OCI-LY1 (cell line): Measurements from ENCODE around the gene STX17.

ENCODE experiments used
- EZH2 ChIP-seq: fragments of 200-600 bp; sonication (generic), shearing (Covaris generic); IDR thresholded peaks from 2 replicates; pipeline ENCODE4 v1.8.0; 2017; ENCODE audit warnings: borderline replicate concordance, mixed run types, mild to moderate bottlenecking, antibody characterized with exemption, low read length, moderate library complexity, mixed read lengths
- TF ChIP-seq, protein P1 (sequence below): fragments of 200-600 bp; sonication (generic), shearing (Covaris generic); IDR thresholded peaks from 2 replicates; pipeline ENCODE4 v1.5.1; 2017; ENCODE audit warnings: mild to moderate bottlenecking, antibody characterized with exemption, low read length, moderate library complexity, mixed read lengths

DNA sequence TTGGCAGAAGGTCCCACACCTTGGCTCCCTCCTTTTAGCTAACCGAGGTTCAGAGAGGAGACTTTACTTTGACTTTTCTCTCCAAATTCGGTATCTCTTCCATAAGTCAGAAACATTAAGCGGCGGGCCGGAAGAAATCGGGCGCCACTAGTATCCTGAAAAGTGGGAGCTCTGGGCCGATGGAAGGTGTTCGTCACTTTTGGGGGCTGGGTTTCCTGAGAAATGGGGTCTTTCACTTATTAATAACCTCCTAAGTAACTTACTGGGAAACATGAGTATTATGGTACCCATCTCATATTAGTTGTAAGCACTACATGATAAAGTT is 716 bp downstream of the STX17 start:
- TF ChIP-seq, protein P1, sequence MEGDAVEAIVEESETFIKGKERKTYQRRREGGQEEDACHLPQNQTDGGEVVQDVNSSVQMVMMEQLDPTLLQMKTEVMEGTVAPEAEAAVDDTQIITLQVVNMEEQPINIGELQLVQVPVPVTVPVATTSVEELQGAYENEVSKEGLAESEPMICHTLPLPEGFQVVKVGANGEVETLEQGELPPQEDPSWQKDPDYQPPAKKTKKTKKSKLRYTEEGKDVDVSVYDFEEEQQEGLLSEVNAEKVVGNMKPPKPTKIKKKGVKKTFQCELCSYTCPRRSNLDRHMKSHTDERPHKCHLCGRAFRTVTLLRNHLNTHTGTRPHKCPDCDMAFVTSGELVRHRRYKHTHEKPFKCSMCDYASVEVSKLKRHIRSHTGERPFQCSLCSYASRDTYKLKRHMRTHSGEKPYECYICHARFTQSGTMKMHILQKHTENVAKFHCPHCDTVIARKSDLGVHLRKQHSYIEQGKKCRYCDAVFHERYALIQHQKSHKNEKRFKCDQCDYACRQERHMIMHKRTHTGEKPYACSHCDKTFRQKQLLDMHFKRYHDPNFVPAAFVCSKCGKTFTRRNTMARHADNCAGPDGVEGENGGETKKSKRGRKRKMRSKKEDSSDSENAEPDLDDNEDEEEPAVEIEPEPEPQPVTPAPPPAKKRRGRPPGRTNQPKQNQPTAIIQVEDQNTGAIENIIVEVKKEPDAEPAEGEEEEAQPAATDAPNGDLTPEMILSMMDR, result no peak
- no peak for TF ChIP-seq EZH2
